DMS53 (cell line): ENCODE measurements around the gene PIGB.
"Not testable (repeated sequence)": the region's sequence is repeated elsewhere in the genome, so short reads cannot be mapped to it uniquely, and the experiment has no call there.

Experiments used
- DNase-seq: peaks from one replicate; lab custom pipeline; 2025; lab: John Stamatoyannopoulos, UW

The PIGB gene

DNA sequence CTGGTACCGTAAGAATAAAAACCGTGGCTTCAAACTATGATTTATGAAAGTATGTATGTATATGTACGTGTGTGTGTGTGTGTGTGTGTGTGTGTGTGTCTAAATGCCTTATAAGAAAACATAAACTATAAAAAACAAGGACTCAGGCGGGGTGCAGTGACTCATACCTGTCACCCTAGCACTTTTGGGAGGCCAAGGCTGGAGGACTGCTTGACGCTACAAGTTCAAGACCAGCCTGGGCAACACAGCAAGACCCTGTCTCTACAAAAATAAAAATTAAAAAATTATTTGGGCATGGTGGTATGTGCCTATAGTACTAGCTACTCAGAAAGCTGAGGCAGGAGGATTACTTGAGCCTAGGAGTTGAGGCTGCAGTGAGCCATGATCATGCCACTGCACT lies 60.1 kb downstream of the PIGB start:
- no peak for DNase-seq

DNA sequence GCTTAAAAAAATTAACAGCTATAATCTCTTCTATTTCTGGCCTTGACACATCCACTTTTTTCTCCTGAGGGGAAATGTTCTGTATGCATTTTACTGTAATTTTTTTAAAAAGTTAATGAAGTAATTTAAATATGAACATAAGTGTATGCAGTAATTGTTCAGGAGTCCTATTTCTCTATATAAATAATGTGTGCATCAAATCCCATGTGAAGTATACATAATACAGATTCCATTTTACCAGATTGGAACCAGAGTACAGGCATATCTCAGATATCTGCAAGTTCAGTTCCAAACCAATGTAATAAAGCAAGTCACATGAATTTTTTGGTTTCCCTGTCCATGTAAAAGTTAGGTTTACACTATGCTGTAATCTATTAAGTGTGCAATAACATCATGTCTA lies 62.6 kb downstream of the PIGB start:
- no peak for DNase-seq

DNA sequence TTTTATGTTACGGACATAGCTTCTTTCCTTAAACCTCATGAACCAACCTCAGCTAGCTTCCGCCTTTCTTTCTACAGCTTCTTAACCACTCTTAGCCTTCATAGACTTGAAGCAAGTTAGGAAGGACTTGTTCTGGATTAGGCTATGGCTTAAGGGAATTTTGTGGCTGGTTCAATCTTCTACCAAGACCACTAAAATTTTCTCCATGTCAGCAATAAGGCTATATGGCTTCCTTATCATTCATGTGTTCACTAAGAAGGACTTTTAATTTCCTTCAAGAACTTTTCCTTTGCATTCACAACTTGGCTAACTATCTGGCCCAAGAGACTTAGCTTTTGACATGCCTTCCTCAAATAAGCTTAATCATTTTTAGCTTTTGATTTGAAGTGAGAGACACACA lies 64.7 kb downstream of the PIGB start:
- no peak for DNase-seq

DNA sequence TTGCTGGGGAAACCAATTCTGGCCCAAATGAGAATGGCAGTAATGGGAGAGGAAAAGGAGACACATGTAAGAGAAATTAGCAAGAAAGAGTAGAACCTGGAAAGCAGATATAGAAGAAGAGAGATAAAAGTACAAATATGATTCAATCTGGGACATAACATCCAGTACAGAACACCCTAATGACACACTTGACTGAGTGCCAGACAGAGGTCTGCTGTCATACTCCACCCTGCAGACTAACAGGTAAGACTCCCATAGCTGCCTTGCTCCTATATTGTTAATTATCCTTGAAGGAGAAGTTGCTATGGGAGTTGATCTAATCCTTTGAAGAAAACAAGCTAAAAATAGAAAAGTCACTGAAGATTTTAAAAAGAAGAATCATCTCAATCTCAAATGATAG lies 68.0 kb downstream of the PIGB start:
- no peak for DNase-seq

DNA sequence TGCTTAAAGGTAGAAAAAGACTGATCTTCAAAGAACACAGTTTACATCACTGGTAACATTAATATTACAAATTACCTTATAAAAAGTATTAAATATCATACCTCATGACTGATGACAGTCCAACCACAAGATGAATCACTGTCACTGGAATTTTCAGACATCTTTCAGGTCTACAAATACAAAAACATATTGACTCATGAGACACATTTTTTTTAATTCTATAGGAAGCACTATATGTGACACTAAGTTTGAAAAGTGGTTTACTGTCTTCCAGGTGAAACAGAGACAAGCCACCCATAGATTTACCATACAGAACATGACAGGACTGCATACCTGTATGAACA lies 70.2 kb downstream of the PIGB start:
- DNase-seq: peak; percentile 16

DNA sequence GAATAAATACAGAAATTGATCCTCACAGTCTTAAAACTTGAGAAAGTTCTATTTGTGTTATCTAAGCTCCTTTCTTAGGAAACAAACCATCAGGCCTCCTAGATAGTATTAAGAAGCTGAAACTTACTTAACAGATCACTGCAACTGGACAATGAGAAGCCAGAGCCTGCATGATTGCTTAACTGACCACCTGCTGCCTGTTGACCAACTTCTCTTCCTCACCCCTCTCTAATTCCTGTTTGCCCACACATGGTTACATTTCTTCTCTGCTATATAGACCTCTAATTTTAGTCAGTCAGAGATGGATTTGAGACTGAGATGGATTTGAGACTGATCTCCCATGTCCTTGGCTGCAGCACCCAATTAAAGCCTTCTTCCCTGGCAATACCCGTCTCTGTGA lies 75.7 kb downstream of the PIGB start:
- no peak for DNase-seq

DNA sequence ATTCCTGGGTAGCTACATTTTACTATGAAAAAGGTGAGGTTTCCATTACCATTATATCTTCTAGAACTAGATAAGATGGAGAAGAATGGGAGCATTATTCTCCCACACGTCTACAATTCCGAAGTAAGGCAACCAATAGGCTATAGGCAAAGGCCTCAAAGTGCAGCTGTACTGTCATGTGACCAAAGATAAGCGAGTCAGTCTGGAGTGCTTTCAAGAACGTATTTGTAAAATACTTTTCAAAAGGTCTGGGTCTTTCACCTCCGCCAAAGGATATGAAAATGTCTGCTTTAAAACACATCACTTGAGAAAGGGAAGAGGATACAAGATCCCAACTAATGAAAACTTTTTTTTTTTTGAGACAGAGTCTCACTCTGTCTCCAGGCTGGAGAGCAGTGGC lies 79.2 kb downstream of the PIGB start:
- DNase-seq: no peak

DNA sequence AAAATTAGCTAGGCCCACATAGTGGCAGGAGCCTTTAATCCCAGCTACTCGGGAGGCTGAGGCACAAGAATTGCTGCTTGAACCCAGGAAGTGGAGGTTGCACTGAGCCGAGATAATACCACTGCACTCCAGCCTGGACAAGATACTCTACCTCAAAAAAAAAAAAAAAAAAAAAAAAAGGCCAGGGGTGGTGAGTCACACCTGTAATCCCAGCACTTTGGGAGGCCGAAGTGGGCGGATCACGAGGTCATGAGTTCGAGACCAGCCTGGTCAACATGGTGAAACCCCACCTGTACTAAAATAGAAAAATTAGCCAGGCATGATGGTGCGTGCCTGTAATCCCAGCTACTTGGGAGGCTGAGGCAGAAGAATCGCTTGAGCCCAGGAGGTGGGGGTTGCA lies 81.0 kb downstream of the PIGB start:
- not testable (repeated sequence) for DNase-seq

DNA sequence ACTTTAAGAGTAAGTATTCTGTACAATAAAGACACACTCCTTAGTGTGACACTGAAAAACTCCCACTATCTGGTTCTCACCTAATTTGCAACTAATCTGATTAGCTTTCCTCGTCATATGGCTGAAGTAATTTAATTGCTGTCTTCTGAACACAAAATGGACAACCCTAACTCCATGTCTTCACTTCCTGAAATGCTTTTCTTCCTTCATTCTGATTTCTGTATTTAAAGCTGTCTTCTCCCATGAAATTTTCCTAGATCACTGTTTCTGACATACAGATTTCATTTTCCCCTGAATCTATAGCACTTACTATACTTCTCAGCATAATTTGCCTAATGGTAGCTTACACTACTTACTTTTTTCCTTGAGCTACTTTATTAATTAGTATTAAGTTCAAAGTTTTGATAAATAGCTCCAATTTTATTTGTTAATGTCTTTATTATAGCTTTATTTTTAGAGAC lies 82.8 kb downstream of the PIGB start:
- no peak for DNase-seq

DNA sequence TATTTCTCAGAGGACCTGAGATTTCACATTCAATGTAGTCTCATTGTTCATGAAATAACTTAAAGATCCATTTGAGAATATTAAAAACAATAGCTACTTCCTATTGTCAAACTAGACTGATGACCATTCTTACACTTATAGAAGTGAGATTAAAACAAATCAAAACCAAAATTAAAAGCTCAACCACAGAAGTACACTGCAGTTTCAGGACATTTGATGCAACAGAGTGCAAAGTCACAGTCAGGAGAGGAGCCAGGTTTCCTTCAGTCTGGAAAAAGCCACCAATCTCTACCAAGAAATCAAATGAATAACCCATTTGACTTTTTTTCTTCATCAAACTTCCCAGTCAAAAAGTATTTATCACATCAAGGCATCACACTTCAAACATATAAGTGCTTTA lies 83.7 kb downstream of the PIGB start:
- DNase-seq: no peak

DNA sequence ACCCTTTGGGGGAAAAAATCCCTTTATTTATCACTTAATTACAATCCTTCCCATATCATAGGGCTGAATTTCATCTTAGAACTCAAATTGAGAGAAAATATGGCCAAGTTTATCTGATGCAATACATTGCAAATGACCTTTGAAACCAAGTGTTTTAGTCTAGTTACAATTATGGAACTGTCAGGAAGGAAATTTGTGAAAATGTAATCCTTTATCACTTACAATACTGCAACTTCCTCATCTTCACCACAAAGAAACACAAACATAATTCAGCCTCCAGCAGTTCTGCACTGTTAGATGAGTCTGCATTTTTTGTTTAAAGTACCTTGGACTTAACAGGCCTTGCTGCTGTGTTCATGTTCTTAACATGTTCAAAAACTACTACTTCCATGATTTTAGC lies 84.5 kb downstream of the PIGB start:
- peak; percentile 31 for DNase-seq
